ENCODE measurements around the gene GPR146. TPM values are rescaled to one million over a fixed set of nuclear protein-coding genes. Genes with fewer than 3 reads are reported as not detected.

The GPR146 gene
- total RNA-seq, 4 donors from 2014 or later: 13.6 to 27.9 (median 16.3) TPM

DNA sequence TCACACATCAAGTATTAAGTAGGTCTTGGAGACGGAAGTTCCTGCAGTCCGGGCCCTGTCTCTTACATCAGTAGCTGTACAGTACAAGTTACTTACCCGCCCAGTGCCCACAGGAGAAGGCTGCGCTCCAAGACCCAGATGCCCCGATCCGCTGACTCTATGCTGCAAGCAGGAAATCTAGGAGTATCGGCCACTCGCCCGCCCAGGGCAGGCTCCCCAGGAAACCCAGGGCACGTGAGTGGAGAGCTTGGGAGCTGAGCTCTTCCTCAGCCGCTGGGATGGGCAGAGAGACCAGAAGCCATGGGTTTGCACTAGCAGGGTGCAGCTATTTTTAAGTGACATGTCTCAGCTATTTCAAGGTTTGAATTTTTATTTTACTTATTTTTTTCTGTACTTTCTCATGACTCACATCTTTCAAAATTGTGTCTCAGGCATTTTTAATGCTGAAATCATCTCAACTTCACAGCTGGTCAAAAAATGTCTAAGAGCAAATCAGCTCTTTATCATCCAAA lies 41.6 kb downstream of the GPR146 start:
- Histone ChIP-seq H3K27ac (no peak overlapping the region), H3K4me3 (no peak overlapping the region), H3K36me3 (peaks cover 0 to under 1% of the 10 kb centered on the region in 2 donors), H3K4me1 (peaks cover 0 to 66% (median 23%) of the 10 kb centered on the region in 3 donors), H3K9me3 (no peaks in the 10 kb centered on the region), H3K27me3 (no peaks in the 10 kb centered on the region)
- WGBS, 2 donors (ENCODE audit: low coverage in 1 of 2): 70 to 87% methylated on average over 2 to 8 of the region's 11 CpGs
- ATAC-seq: no peak
- TF ChIP-seq, protein P1, sequence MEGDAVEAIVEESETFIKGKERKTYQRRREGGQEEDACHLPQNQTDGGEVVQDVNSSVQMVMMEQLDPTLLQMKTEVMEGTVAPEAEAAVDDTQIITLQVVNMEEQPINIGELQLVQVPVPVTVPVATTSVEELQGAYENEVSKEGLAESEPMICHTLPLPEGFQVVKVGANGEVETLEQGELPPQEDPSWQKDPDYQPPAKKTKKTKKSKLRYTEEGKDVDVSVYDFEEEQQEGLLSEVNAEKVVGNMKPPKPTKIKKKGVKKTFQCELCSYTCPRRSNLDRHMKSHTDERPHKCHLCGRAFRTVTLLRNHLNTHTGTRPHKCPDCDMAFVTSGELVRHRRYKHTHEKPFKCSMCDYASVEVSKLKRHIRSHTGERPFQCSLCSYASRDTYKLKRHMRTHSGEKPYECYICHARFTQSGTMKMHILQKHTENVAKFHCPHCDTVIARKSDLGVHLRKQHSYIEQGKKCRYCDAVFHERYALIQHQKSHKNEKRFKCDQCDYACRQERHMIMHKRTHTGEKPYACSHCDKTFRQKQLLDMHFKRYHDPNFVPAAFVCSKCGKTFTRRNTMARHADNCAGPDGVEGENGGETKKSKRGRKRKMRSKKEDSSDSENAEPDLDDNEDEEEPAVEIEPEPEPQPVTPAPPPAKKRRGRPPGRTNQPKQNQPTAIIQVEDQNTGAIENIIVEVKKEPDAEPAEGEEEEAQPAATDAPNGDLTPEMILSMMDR (IDR thresholded peaks at IDR 0.05): no peak
- TF ChIP-seq POLR2A (IDR thresholded peaks at IDR 0.05) (no peak), EP300 (IDR thresholded peaks at IDR 0.05) (no peak), POLR2AphosphoS5 (IDR thresholded peaks at IDR 0.05) (no peak)

DNA sequence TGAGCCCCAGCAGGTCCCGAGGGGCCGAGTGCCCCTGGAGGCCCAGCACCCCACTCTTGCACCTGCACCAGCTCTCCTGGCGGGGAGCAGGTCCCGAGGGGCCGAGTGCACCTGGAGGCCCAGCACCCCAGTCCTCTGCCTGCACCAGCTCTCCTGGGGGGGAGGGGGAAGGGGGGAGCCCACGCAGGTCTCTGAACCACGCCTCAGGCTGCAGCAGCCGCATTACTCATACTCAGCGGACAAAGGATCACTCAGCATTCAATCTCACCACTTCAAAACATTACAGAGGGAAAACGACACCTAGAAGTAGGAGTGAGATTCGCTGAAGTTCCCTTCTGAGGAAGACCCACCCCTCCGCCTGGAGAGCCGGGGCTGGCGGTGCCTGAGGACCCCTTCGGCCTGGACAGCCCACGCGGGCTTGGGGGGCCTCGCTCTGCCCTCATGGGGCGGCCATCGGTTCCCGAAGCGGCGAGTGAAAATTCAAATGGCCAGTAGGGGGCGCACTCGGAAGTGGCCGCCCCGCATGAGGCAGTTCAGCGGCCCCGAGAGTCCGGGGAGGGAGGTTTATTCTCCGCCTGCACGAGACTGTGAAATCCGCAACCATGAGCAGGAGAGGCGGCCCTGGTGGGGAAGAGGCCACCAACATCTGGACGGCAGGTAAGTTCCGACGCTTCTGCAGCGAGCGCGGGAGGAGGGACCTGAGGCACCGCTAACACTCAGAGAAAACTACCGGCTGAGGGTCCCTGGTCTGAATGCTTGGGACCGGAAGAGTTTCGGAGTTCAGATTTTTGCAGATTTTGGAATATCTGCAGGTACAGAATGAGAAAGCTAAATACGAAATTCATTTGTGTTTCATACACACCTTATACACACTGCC lies 42.5 kb downstream of the GPR146 start:
- 0 to 11% methylated on average over 4 to 13 of the region's 45 CpGs for WGBS, 2 donors (ENCODE audit: low coverage in 1 of 2)
- peak; percentile 77 for ATAC-seq
- Histone ChIP-seq H3K27ac (peak overlapping the region; percentile 6 to 88 (median 86)), H3K36me3 (peaks cover 0 to 9% of the 10 kb centered on the region in 2 donors), H3K4me1 (peaks cover 0 to 57% (median 23%) of the 10 kb centered on the region in 3 donors), H3K27me3 (no peaks in the 10 kb centered on the region), H3K4me3 (peak overlapping the region; percentile 33 to 52), H3K9me3 (no peaks in the 10 kb centered on the region)
- TF ChIP-seq POLR2A (IDR thresholded peaks at IDR 0.05) (no peak), POLR2AphosphoS5 (IDR thresholded peaks at IDR 0.05) (no peak), EP300 (IDR thresholded peaks at IDR 0.05) (no peak)
- TF ChIP-seq, protein P1 (IDR thresholded peaks at IDR 0.05): peak in 3 of 4 experiments; percentile 91 to 96 (median 92)

GRCh38 chr7:1087465-1087814 lies 43.1 kb downstream of the GPR146 start:
- 22 to 28% methylated on average over 4 to 6 of the region's 6 CpGs for WGBS, 2 donors (ENCODE audit: low coverage in 1 of 2)
- H3K36me3 ChIP-seq: peaks cover 0 to 16% of the 10 kb centered on the region in 2 donors
- H3K4me3 ChIP-seq: peak overlapping the region; percentile 37 to 52
- peak overlapping the region; percentile 48 to 88 (median 86) for H3K27ac ChIP-seq
- TF ChIP-seq POLR2AphosphoS5 (IDR thresholded peaks at IDR 0.05) (no peak), EP300 (IDR thresholded peaks at IDR 0.05) (no peak), POLR2A (IDR thresholded peaks at IDR 0.05) (no peak)
- TF ChIP-seq, protein P1 (IDR thresholded peaks at IDR 0.05): no peak
- no peak for ATAC-seq
- no peaks in the 10 kb centered on the region for H3K27me3 ChIP-seq
- peaks cover 0 to 51% (median 23%) of the 10 kb centered on the region in 3 donors for H3K4me1 ChIP-seq
- H3K9me3 ChIP-seq: no peaks in the 10 kb centered on the region

GRCh38 chr7:1087952-1088920 lies 43.9 kb downstream of the GPR146 start, which contains the start of gene GPER1:
Gene GPER1, plus strand, starts transcription at chr7:1088113. Its CDS starts 3,616 bp downstream, at chr7:1091729.
- Histone ChIP-seq H3K36me3 (peaks cover 0 to 24% of the 10 kb centered on the region in 2 donors), H3K4me3 (peak within 1 kb of the TSS; percentile 37 to 52), H3K4me1 (peaks cover 0 to 43% (median 23%) of the 10 kb centered on the region in 3 donors), H3K27ac (peak within 1 kb of the TSS; percentile 48 to 88 (median 86)), H3K27me3 (no peaks in the 10 kb centered on the region), H3K9me3 (no peaks in the 10 kb centered on the region)
- TF ChIP-seq POLR2AphosphoS5 (IDR thresholded peaks at IDR 0.05) (peak; percentile 49), POLR2A (IDR thresholded peaks at IDR 0.05) (peak; percentile 14 to 19), EP300 (IDR thresholded peaks at IDR 0.05) (no peak)
- TF ChIP-seq, protein P1 (IDR thresholded peaks at IDR 0.05): peak in 1 of 4 experiments; percentile 20
- 0 to 18% methylated on average over 7 of the region's 28 CpGs for WGBS, 2 donors (ENCODE audit: low coverage in 1 of 2)
- peak; percentile 85 for ATAC-seq
